Heart right ventricle (tissue), 16 donors: Measurements from ENCODE around the gene UPF1. TPM values are rescaled to one million over a fixed set of nuclear protein-coding genes. Genes with fewer than 3 reads are reported as not detected.

Source experiments
- ATAC-seq, 8 donors: fragments of 200-7000 bp; cut with Tn5 transposase; one replicate each; pipeline ENCODE4 v1.9.1; 2020; ENCODE audit warnings: mild to moderate bottlenecking in 8 of 8, moderate library complexity in 8 of 8, moderate number of reproducible peaks in 1 of 8
- DNase-seq, 2 donors: peaks; one replicate each; pipeline ENCODE4 v3.0.0-alpha.2; 2020
- H3K27ac ChIP-seq, 10 donors: fragments of 200-600 bp; sonication (generic) in 2 of 10; one replicate each; pipeline versions ENCODE4 v1.5.0 to v1.8.0; 2020 to 2022; ENCODE audit warnings: mild to moderate bottlenecking in 3 of 10
- H3K27me3 ChIP-seq, 7 donors: fragments of 200-600 bp; one replicate each; pipeline ENCODE4 v1.8.0; 2021 to 2022; ENCODE audit warnings: mild to moderate bottlenecking in 2 of 7
- H3K36me3 ChIP-seq, 9 donors: fragments of 200-600 bp; sonication (generic) in 1 of 9; one replicate each; pipeline versions ENCODE4 v1.5.0 to v1.8.0; 2020 to 2022; ENCODE audit warnings: mild to moderate bottlenecking in 2 of 9
- H3K4me1 ChIP-seq, 9 donors: fragments of 200-600 bp; sonication (generic) in 1 of 9; one replicate each; pipeline versions ENCODE4 v1.5.0 to v1.8.0; 2020 to 2022; ENCODE audit warnings: mild to moderate bottlenecking in 4 of 9
- H3K4me3 ChIP-seq, 10 donors: fragments of 200-600 bp; sonication (generic) in 2 of 10; one replicate each; pipeline versions ENCODE4 v1.5.0 to v1.8.0; 2020 to 2022; ENCODE audit warnings: mild to moderate bottlenecking in 7 of 10, moderate library complexity in 2 of 10
- H3K9me3 ChIP-seq, 11 donors: fragments of 200-600 bp in 10 of 11; sonication (generic) in 2 of 11; one replicate each; pipeline versions ENCODE4 v1.5.0 to v1.8.0; 2013 to 2022; ENCODE audit warnings: mild to moderate bottlenecking in 2 of 11, control low read depth in 1 of 11, moderate library complexity in 1 of 11
- WGBS, 2 donors: extraction: QIAGEN DNeasy Blood & Tissue Kit; methylation state at CpG; one replicate each; pipeline ENCODE4 v1.1.7; 2013; ENCODE audit warnings: inconsistent platforms in 1 of 2; 5-methylcytosine and 5-hydroxymethylcytosine counted together
- intact Hi-C, 10 donors: fragments of 100-400 bp; cut with DNase I; formaldehyde crosslinking; loops; one replicate each; pipeline versions ENCODE4 v1.11.1 to v1.14.2; 2022
- polyA plus RNA-seq, 2 donors: library from polyadenylated mRNA; stranded (reverse); fragments of 200-250 nt; gene quantifications; one replicate each; pipeline ENCODE4 v1.2.3, GENCODE V29; 2013
- total RNA-seq, 10 donors: library from RNA; stranded (reverse); fragmentation: NEBNext Ultra II Directional in 3 of 10; extraction: Animal tissue kit (Norgen Biotek cat#: 25700) in 3 of 10; gene quantifications; one replicate each; pipeline versions ENCODE4 v1.2.1 to v1.2.4, GENCODE V29; 2021 to 2023
- TF ChIP-seq, protein P1 (sequence below), 9 donors: fragments of 200-600 bp; sonication (generic) in 2 of 9; IDR thresholded peaks; one replicate each; pipeline versions ENCODE4 v1.5.0 to v1.8.0; 2021 to 2022; ENCODE audit warnings: antibody characterized with exemption in 9 of 9, mild to moderate bottlenecking in 5 of 9, moderate library complexity in 1 of 9
- donor health status: Arrhythmogenic right ventricular cardiomyopathy.
- donor health status: ischemic (EF 13 %, LVEDD 7.1; RV severe dilation, severe dysfunction).
- donor health status: healthy with polysubstance abuse.
- donor health status: DM: no; HTN: yes; CAD: no.
- donor health status: DM: no; HTN: no; CAD: no.
- donor health status: ischemic (EF 25% LVEDD 6.9; RV normal size, moderate dysfunction).
- donor health status: ischemic (EF 25% LVEDD 5.7; RV mildly dilated, moderate dysfunction).
- donor health status: healthy.
- donor health status: DM: yes; HTN: yes; CAD: no.
- donor health status: Ischemic cardiomyopathy.
- donor health status: ischemic (EF 35%, LVEDD 5.7; RV mildly dilated, moderate dysfunction).
- donor health status: nonischemic (EF 11% LVEDD 7.7; RV severe dilation, severe dysfunction).
- donor health status: DM: yes; HTN: yes; CAD: no.
- donor health status: PGD.
- donor health status: ischemic (EF 29% LVEDD 5.4; RV normal size, mild dysfunction).
- donor health status: nonischemic (EF 23%, LVEDD 6.1; RV moderate dilation, normal function).

Gene UPF1
- total and polyA plus RNA-seq, 12 donors, result 25.2 to 44.3 (median 36.8) TPM

DNA sequence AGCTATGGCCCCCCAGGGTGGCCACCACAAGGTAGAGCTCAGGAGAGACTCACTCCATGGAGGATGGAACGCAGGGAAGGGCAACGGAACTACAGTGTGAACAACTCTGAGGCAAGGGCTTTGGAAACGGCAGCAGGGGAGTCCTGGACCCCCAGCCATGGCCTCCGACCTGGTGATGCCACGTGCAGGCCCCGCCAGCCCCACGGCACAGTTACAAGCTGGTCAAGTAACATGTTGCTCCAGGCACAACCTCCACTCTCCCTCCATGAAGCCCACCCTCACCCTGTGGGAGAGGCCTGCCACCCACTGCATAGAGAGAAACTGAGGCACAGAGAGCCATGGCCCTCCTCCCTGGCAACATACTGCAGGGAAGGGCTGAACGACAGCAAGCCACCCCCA is 73.3 kb downstream of the UPF1 start:
- no peak overlapping the region for H3K27ac ChIP-seq
- no peak overlapping the region for H3K4me3 ChIP-seq
- peaks cover 0 to 92% (median 13%) of the 10 kb centered on the region in 9 donors for H3K36me3 ChIP-seq
- TF ChIP-seq, protein P1, sequence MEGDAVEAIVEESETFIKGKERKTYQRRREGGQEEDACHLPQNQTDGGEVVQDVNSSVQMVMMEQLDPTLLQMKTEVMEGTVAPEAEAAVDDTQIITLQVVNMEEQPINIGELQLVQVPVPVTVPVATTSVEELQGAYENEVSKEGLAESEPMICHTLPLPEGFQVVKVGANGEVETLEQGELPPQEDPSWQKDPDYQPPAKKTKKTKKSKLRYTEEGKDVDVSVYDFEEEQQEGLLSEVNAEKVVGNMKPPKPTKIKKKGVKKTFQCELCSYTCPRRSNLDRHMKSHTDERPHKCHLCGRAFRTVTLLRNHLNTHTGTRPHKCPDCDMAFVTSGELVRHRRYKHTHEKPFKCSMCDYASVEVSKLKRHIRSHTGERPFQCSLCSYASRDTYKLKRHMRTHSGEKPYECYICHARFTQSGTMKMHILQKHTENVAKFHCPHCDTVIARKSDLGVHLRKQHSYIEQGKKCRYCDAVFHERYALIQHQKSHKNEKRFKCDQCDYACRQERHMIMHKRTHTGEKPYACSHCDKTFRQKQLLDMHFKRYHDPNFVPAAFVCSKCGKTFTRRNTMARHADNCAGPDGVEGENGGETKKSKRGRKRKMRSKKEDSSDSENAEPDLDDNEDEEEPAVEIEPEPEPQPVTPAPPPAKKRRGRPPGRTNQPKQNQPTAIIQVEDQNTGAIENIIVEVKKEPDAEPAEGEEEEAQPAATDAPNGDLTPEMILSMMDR (IDR thresholded peaks at IDR 0.05), result no peak
- WGBS, 2 donors, result 92 to 94% methylated on average over 8 of the region's 8 CpGs
- no peaks in the 10 kb centered on the region for H3K4me1 ChIP-seq
- ATAC-seq, result no peak
- no peak for DNase-seq
- H3K9me3 ChIP-seq, result no peaks in the 10 kb centered on the region
- H3K27me3 ChIP-seq, result no peaks in the 10 kb centered on the region
- intact Hi-C loops, result no loop called here

DNA sequence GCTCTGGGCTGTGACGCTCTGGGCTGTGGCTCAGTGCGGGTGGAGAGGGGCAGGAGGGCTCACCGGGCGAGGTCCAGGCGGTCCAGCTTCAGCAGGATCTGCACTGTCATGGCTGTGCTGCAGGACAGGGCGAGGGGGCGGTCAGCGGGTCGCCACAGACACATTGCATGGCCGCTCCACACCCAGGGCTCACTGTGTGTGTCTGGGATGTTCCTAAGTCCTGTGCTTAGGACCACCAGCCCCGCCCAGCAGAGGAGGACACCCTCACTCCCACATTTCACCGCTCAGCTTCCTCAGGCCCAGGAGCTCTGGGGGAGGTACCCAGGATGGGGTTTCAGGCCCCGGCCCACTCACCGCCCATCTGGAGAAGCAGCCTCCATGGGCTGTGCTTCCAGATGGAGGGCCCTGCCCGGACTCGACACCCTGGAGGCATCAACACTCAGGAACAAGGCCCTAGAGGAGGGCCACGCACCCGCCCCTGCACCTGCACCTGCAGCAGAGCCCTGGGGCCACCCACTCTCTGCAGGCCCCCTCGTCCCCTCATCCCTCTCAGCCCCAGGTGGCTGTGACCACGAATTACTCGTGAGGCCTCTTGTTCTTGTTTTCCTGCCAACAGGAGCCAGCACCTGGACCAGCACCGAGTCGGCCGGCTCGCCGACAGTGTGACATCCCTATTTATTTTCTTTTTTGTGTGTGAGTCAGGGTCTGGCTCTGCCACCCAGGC is 73.9 kb downstream of the UPF1 start:
- Histone ChIP-seq H3K4me1 (no peaks in the 10 kb centered on the region), H3K4me3 (no peak overlapping the region), H3K27me3 (no peaks in the 10 kb centered on the region), H3K9me3 (no peaks in the 10 kb centered on the region), H3K27ac (no peak overlapping the region), H3K36me3 (peaks cover 0 to 92% (median 13%) of the 10 kb centered on the region in 9 donors)
- WGBS, 2 donors, result 92 to 94% methylated on average over 26 of the region's 26 CpGs
- no peak for DNase-seq
- intact Hi-C loops, result no loop called here
- TF ChIP-seq, protein P1 (IDR thresholded peaks at IDR 0.05), result no peak
- no peak for ATAC-seq

DNA sequence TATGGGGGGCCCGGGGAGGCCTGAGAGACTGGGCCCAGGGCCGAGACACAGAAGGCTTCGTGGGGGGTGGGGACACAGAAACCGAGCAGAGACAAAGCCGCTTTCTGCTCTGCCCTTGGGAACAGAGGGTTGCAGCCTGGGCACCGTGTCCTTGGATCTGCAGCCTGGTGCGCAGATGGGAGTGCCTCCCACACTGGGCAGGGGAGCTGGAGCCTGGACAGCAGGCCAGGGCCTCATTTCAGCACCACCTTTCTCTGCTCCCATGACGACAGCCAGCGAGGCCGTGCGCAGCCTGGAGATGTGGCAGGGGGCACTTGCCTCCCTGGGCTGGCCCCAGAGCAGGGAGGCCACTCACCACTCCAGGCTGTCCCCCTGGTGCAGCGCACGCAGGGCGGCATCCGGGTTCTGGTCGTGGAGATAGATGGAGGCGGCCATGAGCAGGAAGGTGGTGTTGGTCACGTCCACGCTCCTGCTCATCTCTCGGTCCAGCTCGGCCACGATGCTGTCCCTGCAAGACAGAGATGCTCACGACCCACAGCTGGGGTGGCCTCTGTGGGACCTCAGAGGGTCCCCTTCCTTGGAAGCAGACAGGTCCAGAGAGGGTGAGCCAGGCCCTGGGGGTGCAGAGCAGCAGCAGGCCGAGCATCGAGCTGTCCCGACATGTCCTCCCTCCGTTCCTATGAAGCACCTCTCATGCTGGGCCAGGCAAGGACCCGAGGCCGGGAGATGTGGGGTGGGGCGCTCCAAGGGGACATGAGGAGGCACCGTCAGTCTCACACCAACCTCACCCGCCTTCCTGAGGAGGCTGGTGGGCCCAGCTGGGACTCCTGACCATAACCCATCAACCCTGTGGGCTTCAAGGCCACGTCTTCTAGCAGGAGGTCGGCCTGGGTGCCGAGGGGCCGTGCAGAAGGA is 75.1 kb downstream of the UPF1 start:
- Histone ChIP-seq H3K27me3 (no peaks in the 10 kb centered on the region), H3K4me1 (no peaks in the 10 kb centered on the region), H3K27ac (no peak overlapping the region), H3K36me3 (peaks cover 0 to 90% (median 13%) of the 10 kb centered on the region in 9 donors), H3K4me3 (no peak overlapping the region), H3K9me3 (no peaks in the 10 kb centered on the region)
- ATAC-seq, result no peak
- DNase-seq, result no peak
- TF ChIP-seq, protein P1 (IDR thresholded peaks at IDR 0.05), result no peak
- intact Hi-C loops, result no loop called here
- 94% methylated on average over 36 of the region's 36 CpGs for WGBS, 2 donors

- H3K36me3 ChIP-seq, result peaks cover 0 to 98% (median 21%) of the 10 kb centered on the region in 9 donors
- intact Hi-C loops, result no loop called here
- no peak overlapping the region for H3K4me3 ChIP-seq
- DNase-seq (no peak), ATAC-seq (no peak)
- TF ChIP-seq, protein P1 (IDR thresholded peaks at IDR 0.05), result no peak
- no peak overlapping the region for H3K27ac ChIP-seq
- peaks cover 0 to 5% (median 0%) of the 10 kb centered on the region in 9 donors for H3K4me1 ChIP-seq
- H3K27me3 ChIP-seq, result no peaks in the 10 kb centered on the region
- WGBS, 2 donors, result 88 to 91% methylated on average over 17 of the region's 17 CpGs
- no peaks in the 10 kb centered on the region for H3K9me3 ChIP-seq
Measured at GRCh38 chr19:18908917-18909619, 77.3 kb downstream of the UPF1 start.
